ENCODE measurements around the gene IKZF1.

IKZF1 gene

GRCh38 chr7:50308203-50308531 lies 3.7 kb downstream of the IKZF1 start:
- H3K4me1 ChIP-seq (ENCODE audit: control insufficient read depth, insufficient read depth, low read length, poor library complexity, severe bottlenecking): peaks cover 28% of the 10 kb centered on the region
- H3K27me3 ChIP-seq (replicated peaks; ENCODE audit: control insufficient read depth, insufficient read depth, low read length, poor library complexity, severe bottlenecking): no peaks in the 10 kb centered on the region
- H3K27ac ChIP-seq (ENCODE audit: insufficient read depth, low read length, poor library complexity, severe bottlenecking): peak overlapping the region; percentile 86
- no peaks in the 10 kb centered on the region for H3K9me3 ChIP-seq (ENCODE audit: control insufficient read depth, low read length)
- peak overlapping the region; percentile 79 for H3K4me3 ChIP-seq (ENCODE audit: insufficient read depth, low read depth, low read length, poor library complexity, severe bottlenecking)
- no peak for DNase-seq
- H3K36me3 ChIP-seq (ENCODE audit: control insufficient read depth, insufficient read depth, low read length): peaks cover 4% of the 10 kb centered on the region

GRCh38 chr7:50308532-50309385 lies 4.2 kb downstream of the IKZF1 start:
- Histone ChIP-seq H3K36me3 (ENCODE audit: control insufficient read depth, insufficient read depth, low read length) (peaks cover 4% of the 10 kb centered on the region), H3K4me3 (ENCODE audit: insufficient read depth, low read depth, low read length, poor library complexity, severe bottlenecking) (peak overlapping the region; percentile 79), H3K4me1 (ENCODE audit: control insufficient read depth, insufficient read depth, low read length, poor library complexity, severe bottlenecking) (peaks cover 30% of the 10 kb centered on the region), H3K9me3 (ENCODE audit: control insufficient read depth, low read length) (no peaks in the 10 kb centered on the region), H3K27me3 (replicated peaks; ENCODE audit: control insufficient read depth, insufficient read depth, low read length, poor library complexity, severe bottlenecking) (no peaks in the 10 kb centered on the region), H3K27ac (ENCODE audit: insufficient read depth, low read length, poor library complexity, severe bottlenecking) (peak overlapping the region; percentile 86)
- no peak for DNase-seq

DNA sequence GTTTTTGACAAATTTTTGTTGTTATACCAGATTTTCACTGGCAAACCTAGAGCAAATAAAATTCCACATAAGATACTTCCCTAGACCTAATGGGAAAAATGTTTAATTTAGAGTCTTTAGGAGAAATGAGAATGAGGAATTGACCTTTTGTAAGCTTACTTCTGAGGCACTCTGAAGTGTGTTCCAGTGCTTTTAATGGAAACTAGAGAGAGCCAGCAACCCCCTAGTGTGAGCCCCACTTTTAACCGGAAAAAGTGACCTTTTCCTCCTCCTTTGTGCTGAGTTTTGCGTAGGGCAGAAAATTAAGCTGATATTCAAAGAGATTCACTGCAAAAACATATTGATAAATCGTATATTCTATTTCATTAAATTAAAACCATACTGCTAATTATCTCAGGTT lies 5.2 kb downstream of the IKZF1 start:
- H3K27me3 ChIP-seq (replicated peaks; ENCODE audit: control insufficient read depth, insufficient read depth, low read length, poor library complexity, severe bottlenecking): no peaks in the 10 kb centered on the region
- no peak for DNase-seq
- H3K4me1 ChIP-seq (ENCODE audit: control insufficient read depth, insufficient read depth, low read length, poor library complexity, severe bottlenecking): peaks cover 36% of the 10 kb centered on the region
- H3K36me3 ChIP-seq (ENCODE audit: control insufficient read depth, insufficient read depth, low read length): peaks cover 4% of the 10 kb centered on the region
- H3K9me3 ChIP-seq (ENCODE audit: control insufficient read depth, low read length): no peaks in the 10 kb centered on the region
- H3K27ac ChIP-seq (ENCODE audit: insufficient read depth, low read length, poor library complexity, severe bottlenecking): peak overlapping the region; percentile 86
- peak overlapping the region; percentile 79 for H3K4me3 ChIP-seq (ENCODE audit: insufficient read depth, low read depth, low read length, poor library complexity, severe bottlenecking)

DNA sequence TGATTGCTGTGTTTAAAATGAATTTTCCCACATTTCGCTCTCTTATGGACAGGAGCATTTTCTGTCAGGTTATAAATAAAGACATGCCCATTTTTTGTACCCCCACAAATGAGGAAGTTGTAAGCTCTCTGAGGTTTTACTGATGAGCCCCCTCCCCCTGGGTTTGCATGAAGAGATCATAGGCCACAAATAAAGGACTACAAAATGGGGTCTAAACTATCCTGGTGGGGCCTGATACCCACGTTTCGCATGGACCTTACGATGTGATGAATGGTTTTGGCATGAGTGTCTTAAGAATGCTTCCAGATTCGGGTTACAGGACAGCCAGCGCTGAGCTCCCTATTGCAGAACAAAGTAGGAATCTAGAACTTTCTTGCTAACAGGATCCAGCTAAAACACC lies 5.8 kb downstream of the IKZF1 start:
- H3K27ac ChIP-seq (ENCODE audit: insufficient read depth, low read length, poor library complexity, severe bottlenecking): peak overlapping the region; percentile 86
- H3K27me3 ChIP-seq (replicated peaks; ENCODE audit: control insufficient read depth, insufficient read depth, low read length, poor library complexity, severe bottlenecking): no peaks in the 10 kb centered on the region
- no peak for DNase-seq
- H3K4me1 ChIP-seq (ENCODE audit: control insufficient read depth, insufficient read depth, low read length, poor library complexity, severe bottlenecking): peaks cover 43% of the 10 kb centered on the region
- H3K9me3 ChIP-seq (ENCODE audit: control insufficient read depth, low read length): no peaks in the 10 kb centered on the region
- peaks cover 2% of the 10 kb centered on the region for H3K36me3 ChIP-seq (ENCODE audit: control insufficient read depth, insufficient read depth, low read length)
- peak overlapping the region; percentile 79 for H3K4me3 ChIP-seq (ENCODE audit: insufficient read depth, low read depth, low read length, poor library complexity, severe bottlenecking)

DNA sequence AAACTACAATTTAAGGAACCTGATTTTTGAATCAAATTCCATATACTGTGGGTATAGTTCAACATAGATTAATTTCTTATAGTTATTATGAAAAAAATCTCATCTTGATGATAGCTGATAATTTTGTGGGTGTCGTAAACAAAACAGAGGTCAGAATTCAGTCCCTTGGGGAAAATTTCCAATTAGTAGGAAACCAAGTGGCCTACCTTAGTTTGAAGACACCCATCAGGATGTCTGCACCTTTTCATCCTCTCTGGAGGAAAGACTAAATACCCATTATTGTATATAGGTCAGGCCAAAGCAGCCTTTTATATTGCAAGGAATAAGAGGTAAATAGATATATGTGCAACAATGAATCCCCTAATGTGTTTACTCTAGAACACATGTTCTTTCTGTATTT lies 6.4 kb downstream of the IKZF1 start:
- peak overlapping the region; percentile 86 for H3K27ac ChIP-seq (ENCODE audit: insufficient read depth, low read length, poor library complexity, severe bottlenecking)
- no peaks in the 10 kb centered on the region for H3K36me3 ChIP-seq (ENCODE audit: control insufficient read depth, insufficient read depth, low read length)
- no peaks in the 10 kb centered on the region for H3K9me3 ChIP-seq (ENCODE audit: control insufficient read depth, low read length)
- DNase-seq: no peak
- H3K4me1 ChIP-seq (ENCODE audit: control insufficient read depth, insufficient read depth, low read length, poor library complexity, severe bottlenecking): peaks cover 49% of the 10 kb centered on the region
- peak overlapping the region; percentile 79 for H3K4me3 ChIP-seq (ENCODE audit: insufficient read depth, low read depth, low read length, poor library complexity, severe bottlenecking)
- H3K27me3 ChIP-seq (replicated peaks; ENCODE audit: control insufficient read depth, insufficient read depth, low read length, poor library complexity, severe bottlenecking): no peaks in the 10 kb centered on the region

DNA sequence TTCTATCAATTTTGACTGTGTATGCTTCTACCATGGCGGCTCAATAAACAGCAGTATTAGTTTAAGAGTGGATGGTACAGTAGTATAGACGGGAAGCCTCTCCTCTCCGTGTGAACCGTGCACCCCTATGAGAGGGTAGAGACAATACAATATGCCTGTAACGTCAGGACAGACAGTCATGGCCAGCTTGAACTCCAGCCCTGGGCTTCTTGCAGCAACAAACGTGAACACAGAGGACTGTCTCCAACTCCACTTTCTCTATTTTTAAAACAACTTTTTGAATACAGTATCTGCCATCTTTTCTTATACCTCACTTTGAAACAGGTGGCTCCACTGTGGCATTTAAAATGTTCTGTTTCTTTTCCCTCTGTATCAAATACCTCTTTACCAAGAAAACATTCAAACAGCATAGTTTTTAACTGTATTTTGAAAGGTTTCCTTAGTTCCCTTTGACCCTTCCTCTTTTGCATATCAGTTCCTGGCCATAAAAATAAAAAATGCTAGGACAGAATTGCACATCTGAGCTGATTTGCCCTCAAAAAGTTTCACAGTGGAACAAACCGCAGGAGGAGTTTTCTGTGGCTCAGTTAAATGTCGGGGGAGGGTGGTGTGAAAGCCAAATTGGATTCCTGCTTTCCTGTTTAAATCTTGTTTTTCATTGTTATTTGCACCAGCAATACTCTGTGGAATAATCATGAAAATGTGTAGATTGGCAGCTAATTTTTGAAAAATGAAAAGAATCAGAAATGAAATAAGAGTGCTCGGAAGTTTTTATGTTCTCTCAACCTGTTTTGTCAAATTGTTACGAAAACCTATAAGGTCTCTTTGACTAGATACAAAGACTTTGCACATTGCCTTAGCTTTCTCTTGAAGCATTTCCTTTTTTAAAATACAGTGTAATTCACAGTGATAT lies 8.0 kb downstream of the IKZF1 start:
- Histone ChIP-seq H3K36me3 (ENCODE audit: control insufficient read depth, insufficient read depth, low read length) (no peaks in the 10 kb centered on the region), H3K4me1 (ENCODE audit: control insufficient read depth, insufficient read depth, low read length, poor library complexity, severe bottlenecking) (peaks cover 58% of the 10 kb centered on the region), H3K9me3 (ENCODE audit: control insufficient read depth, low read length) (no peaks in the 10 kb centered on the region), H3K27me3 (replicated peaks; ENCODE audit: control insufficient read depth, insufficient read depth, low read length, poor library complexity, severe bottlenecking) (no peaks in the 10 kb centered on the region), H3K27ac (ENCODE audit: insufficient read depth, low read length, poor library complexity, severe bottlenecking) (peak overlapping the region; percentile 86), H3K4me3 (ENCODE audit: insufficient read depth, low read depth, low read length, poor library complexity, severe bottlenecking) (peak overlapping the region; percentile 79)
- DNase-seq: no peak

GRCh38 chr7:50314836-50315592 lies 10.5 kb downstream of the IKZF1 start:
- Histone ChIP-seq H3K4me3 (ENCODE audit: insufficient read depth, low read depth, low read length, poor library complexity, severe bottlenecking) (peak overlapping the region; percentile 48), H3K27ac (ENCODE audit: insufficient read depth, low read length, poor library complexity, severe bottlenecking) (peak overlapping the region; percentile 86), H3K27me3 (replicated peaks; ENCODE audit: control insufficient read depth, insufficient read depth, low read length, poor library complexity, severe bottlenecking) (no peaks in the 10 kb centered on the region), H3K4me1 (ENCODE audit: control insufficient read depth, insufficient read depth, low read length, poor library complexity, severe bottlenecking) (peaks cover 76% of the 10 kb centered on the region), H3K36me3 (ENCODE audit: control insufficient read depth, insufficient read depth, low read length) (peaks cover 9% of the 10 kb centered on the region), H3K9me3 (ENCODE audit: control insufficient read depth, low read length) (no peaks in the 10 kb centered on the region)
- DNase-seq: no peak

DNA sequence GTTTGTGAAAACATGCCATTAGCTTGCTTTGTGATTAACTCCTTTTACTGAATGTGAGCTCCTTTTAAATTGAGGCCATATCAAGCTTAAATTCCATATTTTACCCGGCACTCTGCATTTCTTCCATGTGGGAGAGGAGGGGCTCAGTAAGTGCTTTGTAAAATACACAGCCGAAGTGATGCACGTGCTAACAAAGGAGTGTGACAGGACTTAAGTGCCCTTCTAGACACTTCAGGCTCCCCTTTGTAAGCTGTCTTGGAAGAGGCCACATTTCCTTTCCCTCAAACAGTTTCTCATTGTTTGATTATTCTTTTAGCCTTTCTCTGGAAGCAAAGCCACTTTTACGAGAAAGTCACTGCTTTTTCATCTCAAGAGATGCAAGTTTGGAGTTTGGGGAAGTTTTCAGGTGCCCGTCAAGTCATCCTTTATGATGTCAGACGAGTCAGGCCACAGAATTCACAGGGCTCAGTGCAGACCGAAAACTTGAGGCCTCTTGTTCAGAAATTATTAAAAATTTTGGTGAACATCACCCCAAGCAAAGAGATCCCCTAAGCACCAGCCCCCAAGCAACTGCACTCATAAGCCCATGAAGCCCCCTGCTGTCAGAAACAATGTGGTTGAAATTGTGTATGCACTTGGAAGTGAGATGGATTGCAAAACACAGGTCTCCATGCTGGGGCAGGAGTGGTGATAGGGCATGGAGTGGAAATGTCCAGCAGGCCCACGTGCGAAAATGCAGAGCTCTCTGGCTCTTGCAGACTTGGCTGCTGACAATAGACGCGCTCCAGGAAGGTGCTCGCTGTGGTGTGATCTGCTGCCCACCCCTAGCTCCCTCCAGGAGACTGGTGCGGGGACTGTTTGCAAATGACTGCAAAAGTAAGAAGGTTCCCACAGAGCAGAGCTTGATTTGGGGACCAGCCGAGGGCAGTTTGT lies 11.5 kb downstream of the IKZF1 start:
- Histone ChIP-seq H3K4me1 (ENCODE audit: control insufficient read depth, insufficient read depth, low read length, poor library complexity, severe bottlenecking) (peaks cover 80% of the 10 kb centered on the region), H3K36me3 (ENCODE audit: control insufficient read depth, insufficient read depth, low read length) (peaks cover 15% of the 10 kb centered on the region), H3K9me3 (ENCODE audit: control insufficient read depth, low read length) (no peaks in the 10 kb centered on the region), H3K4me3 (ENCODE audit: insufficient read depth, low read depth, low read length, poor library complexity, severe bottlenecking) (peak overlapping the region; percentile 48), H3K27ac (ENCODE audit: insufficient read depth, low read length, poor library complexity, severe bottlenecking) (peak overlapping the region; percentile 86), H3K27me3 (replicated peaks; ENCODE audit: control insufficient read depth, insufficient read depth, low read length, poor library complexity, severe bottlenecking) (no peaks in the 10 kb centered on the region)
- DNase-seq: no peak

DNA sequence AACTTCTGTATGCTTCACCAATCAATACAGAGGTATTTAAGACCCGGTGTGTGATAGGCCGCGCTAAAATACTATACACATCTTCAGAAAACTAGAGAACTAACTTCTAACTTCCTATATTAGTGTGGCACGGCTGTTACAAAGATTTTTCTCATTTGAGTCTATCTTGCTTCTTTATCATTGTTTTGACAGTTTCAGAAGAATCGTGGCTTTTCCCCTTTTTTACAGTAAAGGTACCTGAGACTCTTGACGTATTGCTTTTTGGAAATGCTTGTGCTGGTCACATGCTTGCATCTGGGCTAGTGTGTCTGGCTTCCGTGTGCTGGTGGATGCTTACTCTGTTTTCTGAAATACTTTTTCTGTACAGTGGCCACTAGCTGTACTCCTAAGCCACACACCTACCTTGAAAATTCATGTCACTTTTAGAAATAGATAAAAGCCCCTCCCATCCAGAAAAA lies 12.7 kb downstream of the IKZF1 start:
- Histone ChIP-seq H3K9me3 (ENCODE audit: control insufficient read depth, low read length) (no peaks in the 10 kb centered on the region), H3K27ac (ENCODE audit: insufficient read depth, low read length, poor library complexity, severe bottlenecking) (peak overlapping the region; percentile 86), H3K27me3 (replicated peaks; ENCODE audit: control insufficient read depth, insufficient read depth, low read length, poor library complexity, severe bottlenecking) (no peaks in the 10 kb centered on the region), H3K4me3 (ENCODE audit: insufficient read depth, low read depth, low read length, poor library complexity, severe bottlenecking) (peak overlapping the region; percentile 48), H3K36me3 (ENCODE audit: control insufficient read depth, insufficient read depth, low read length) (peaks cover 17% of the 10 kb centered on the region), H3K4me1 (ENCODE audit: control insufficient read depth, insufficient read depth, low read length, poor library complexity, severe bottlenecking) (peaks cover 84% of the 10 kb centered on the region)
- peak in 2 of 3 donors; percentile 54 to 55 for DNase-seq

Data from effector memory CD4-positive, alpha-beta T cell (primary cell).